Left lobe of liver (tissue), 2 donors: Measurements from ENCODE around the gene CTTNBP2NL. TPM values are rescaled to one million over a fixed set of nuclear protein-coding genes. Genes with fewer than 3 reads are reported as not detected.
A peak's percentile ranks its signal among the peaks of the same experiment; 100 is the strongest.

Experiments
- ATAC-seq: fragments of 200-7000 bp; cut with Tn5 transposase; one replicate; pipeline ENCODE4 v1.9.1; 2020; ENCODE audit warnings: mild to moderate bottlenecking, moderate library complexity
- DNase-seq: peaks from one replicate; pipeline ENCODE4 v3.0.0-alpha.2; 2020; ENCODE audit warnings: low spot score
- total RNA-seq: library from RNA; stranded (reverse); gene quantifications from one replicate; pipeline ENCODE4 v1.2.1, GENCODE V29; 2021
- donor health status: DM: no; HTN: no; CAD: no; lungs with moderate emphysema.
- donor health status: DM: no; HTN: yes; CAD: no.

Gene CTTNBP2NL
- total RNA-seq, 1 donor from 2014 or later: 4.5 TPM

- no peak for DNase-seq
- no peak for ATAC-seq
These were observed 108.8 kb downstream of the CTTNBP2NL start for GRCh38 chr1:112504661-112505399.

GRCh38 chr1:112505400-112505785, 109.4 kb downstream of the CTTNBP2NL start:
- ATAC-seq (no peak), DNase-seq (no peak)

GRCh38 chr1:112505878-112506277, 109.9 kb downstream of the CTTNBP2NL start:
- no peak for DNase-seq
- no peak for ATAC-seq

GRCh38 chr1:112506306-112506705, 110.3 kb downstream of the CTTNBP2NL start:
- ATAC-seq (no peak), DNase-seq (no peak)

GRCh38 chr1:112506731-112507130, 110.7 kb downstream of the CTTNBP2NL start:
- no peak for ATAC-seq

GRCh38 chr1:112507336-112507735, 111.3 kb downstream of the CTTNBP2NL start:
- DNase-seq: no peak
- no peak for ATAC-seq

More at GRCh38 chr1:112506731-112507130, 110.7 kb downstream of the CTTNBP2NL start:
- DNase-seq: no peak

GRCh38 chr1:112507921-112508277, 111.9 kb downstream of the CTTNBP2NL start:
- ATAC-seq: no peak
- no peak for DNase-seq

- ATAC-seq (peak; percentile 69), DNase-seq (no peak)
These were observed 112.4 kb downstream of the CTTNBP2NL start, which contains the start of gene WNT2B for GRCh38 chr1:112508278-112509004. WNT2B (plus strand) TSS chr1:112508965; CDS start chr1:112509263, 298 bp downstream.

GRCh38 chr1:112509005-112509659, 113.1 kb downstream of the CTTNBP2NL start:
- DNase-seq (no peak), ATAC-seq (peak; percentile 30)

GRCh38 chr1:112509660-112510178, 113.7 kb downstream of the CTTNBP2NL start:
- DNase-seq: no peak
- no peak for ATAC-seq

GRCh38 chr1:112510340-112510739, 114.3 kb downstream of the CTTNBP2NL start:
- no peak for DNase-seq

More at GRCh38 chr1:112510340-112510739, 114.3 kb downstream of the CTTNBP2NL start:
- no peak for ATAC-seq

Other genes starting within 250 kb of the CTTNBP2NL start
- 0.40 TPM for gene WNT2B, start 112.8 kb downstream of the CTTNBP2NL start, total RNA-seq
- 6.2 TPM for gene ST7L, start 222.9 kb downstream of the CTTNBP2NL start, total RNA-seq
- gene CAPZA1, start 223.6 kb downstream of the CTTNBP2NL start, total RNA-seq: 32.8 TPM